ENCODE measurements around the gene TULP4.
"Not testable (repeated sequence)": the region's sequence is repeated elsewhere in the genome, so short reads cannot be mapped to it uniquely, and the experiment has no call there.

TULP4 gene

DNA sequence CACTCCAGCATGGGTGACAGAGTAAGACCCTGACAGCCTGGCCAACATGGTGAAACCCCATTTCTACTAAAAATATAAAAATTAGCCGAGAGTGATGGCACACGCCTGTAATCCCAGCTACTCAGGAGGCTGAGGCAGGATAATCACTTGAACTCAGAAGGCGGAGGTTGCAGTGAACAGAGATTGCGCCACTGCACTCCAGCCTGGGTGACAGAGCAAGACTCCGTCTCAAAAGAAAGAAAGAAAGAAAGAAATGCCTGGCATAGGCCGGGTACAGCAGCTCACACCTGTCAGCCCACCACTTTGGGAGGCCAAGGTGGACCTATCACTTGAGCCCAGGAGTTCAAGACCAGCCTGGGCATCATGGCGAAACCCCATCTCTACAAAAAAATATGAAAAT, 208.7 kb downstream of the TULP4 start:
- in situ Hi-C loops (cut with HindIII; ENCODE audit: low sequenced_read_pairs): not testable (repeated sequence)

DNA sequence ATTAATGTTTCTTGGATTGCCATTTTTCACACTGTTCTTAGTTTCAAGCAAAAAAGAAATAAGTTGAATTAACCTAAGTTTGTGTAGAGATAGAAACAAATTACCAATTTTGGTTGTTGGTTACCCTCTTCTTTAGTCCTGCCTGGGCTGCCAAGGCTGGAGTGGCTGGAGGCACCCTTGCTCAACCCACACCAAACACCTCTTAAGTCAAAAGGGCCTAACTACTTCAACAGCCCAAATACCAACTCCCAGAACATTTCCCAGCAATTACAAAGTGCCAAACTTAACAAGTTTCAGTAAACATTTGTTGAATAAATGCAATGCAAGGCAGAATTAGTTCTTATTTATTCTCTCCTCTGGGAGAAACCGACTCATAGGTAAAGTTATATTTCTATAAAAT, 209.5 kb downstream of the TULP4 start:
- in situ Hi-C loops (cut with HindIII; ENCODE audit: low sequenced_read_pairs): no loop called here

DNA sequence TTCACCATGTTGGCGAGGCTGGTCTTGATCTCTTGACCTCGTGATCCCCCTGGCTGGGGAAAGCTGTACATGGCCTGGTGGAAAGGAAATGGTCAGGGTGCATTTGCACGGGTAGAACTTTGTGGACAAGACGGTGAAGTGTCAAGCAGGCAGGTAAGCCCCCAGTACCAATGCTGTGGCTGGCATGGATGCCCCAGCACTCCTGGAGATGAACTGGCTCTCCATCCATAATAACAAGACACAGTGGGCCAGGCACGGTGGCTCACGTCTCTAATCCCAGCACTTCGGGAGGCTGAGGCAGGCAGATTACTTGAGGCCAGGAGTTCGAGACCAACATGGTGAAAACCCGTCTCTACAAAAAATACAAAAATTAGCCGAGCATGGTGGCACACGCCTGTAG, 210.4 kb downstream of the TULP4 start:
- in situ Hi-C loops (cut with HindIII; ENCODE audit: low sequenced_read_pairs): no loop called here

DNA sequence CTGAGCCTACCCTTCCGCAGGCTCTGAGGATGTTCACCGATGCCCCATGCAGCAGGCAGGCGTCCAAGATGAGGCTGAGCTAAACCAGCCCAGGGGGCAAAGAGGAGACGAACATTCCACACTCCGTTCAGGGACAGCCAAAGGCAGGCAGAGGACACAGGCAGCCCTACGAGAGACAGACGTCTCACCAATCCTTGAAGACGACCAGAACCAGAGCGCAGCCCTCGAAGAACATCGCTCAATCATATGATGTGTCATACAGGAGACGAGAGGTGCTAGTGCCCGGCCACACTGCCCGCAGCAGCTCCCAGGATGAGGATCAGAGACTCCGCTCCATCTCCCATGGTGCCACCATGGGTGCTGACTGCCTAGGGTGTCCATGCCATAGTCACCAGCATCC, 212.0 kb downstream of the TULP4 start:
- in situ Hi-C loops (cut with HindIII; ENCODE audit: low sequenced_read_pairs): no loop called here

DNA sequence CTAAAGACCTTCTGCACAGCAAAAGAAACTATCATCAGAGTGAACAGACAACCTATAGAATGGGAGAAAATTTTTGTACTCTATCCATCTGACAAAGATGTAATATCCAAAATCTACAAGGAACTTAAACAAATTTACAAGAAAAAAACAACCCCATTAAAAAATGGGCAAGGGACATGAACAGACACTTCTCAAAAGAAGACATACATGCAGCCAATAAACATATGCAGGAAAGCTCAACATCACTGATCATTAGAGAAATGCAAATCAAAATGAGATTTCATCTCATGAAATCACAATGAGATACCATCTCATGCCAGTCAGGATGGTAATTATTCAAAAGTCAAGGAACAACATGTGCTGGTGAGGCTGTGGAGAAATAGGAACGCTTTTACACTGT, 215.6 kb downstream of the TULP4 start:
- in situ Hi-C loops (cut with HindIII; ENCODE audit: low sequenced_read_pairs): not testable (repeated sequence)

DNA sequence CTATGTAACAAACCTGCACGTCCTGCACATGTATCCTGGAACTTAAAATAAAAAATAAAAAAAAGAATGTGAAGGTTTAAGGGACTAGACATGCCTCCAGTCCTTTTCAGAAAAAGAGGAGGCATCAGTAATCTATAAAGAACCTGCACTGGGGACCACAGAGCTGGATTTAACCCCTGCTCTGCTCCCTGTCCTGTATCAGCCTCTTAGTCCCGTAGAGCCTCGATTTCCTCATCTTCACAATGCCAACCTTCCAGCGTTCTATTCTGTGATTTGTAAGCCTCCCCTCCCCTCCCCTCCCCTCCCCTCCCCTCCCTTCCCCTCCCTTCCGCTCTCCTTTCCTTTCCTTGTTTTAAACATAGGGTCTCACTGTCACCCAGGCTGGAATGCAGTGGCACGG, 216.6 kb downstream of the TULP4 start:
- in situ Hi-C loops (cut with HindIII; ENCODE audit: low sequenced_read_pairs): no loop called here

DNA sequence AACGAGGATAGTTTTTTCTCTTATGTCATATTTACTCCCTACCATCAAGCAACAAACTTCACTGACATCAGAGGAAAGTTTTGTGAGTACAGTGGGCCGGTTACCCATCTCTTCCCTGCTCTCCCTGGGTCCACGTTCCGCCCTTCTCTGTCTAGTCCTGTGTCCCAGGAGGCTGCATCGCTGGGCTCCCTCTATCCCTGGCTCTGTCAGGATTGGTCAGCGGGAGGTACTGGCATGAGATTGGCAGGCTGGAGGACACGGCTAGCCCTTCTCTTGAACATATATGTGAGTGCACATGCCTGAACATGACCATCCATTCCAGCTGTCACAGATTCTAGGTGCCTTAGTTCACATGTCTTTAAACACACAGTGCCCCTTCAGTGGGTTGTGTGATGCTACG, 217.4 kb downstream of the TULP4 start:
- in situ Hi-C loops (cut with HindIII; ENCODE audit: low sequenced_read_pairs): no loop called here

DNA sequence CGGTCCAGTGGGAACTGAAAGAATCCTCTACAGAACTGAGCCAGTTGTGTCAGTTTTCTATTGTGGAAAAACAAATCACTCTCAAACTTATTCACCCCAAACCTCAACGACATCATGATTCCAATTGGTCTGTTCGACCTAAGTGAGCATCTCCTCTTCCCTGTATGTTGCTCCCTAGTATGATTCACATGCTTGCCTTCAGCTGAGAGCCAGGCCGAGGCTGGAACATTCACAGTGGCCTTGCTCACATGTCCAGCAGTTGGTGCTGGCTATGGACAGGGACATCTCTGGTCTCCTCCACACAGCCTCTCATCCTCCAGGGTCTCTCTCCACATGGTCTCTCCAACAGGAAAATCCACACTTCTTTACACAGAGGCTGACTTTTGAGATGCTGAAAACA, 219.3 kb downstream of the TULP4 start:
- in situ Hi-C loops (cut with HindIII; ENCODE audit: low sequenced_read_pairs): no loop called here

DNA sequence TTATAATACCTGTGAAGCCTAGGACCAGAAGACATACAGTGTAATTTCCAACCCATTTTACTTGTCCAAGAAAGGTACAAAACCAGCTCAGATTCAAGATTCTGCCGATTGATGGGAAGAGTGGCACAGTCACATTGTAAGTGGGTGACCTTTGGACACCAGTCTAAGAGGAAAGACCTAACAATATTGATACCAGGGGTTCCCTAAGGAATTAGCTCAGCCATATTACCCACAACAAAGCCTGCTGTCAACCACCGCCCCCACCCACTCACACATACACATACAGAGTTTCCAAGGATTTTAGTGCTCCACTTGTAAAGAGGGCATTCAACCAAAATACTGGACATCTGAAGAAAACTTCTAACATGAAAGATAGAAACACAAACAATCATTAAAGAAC, 219.7 kb downstream of the TULP4 start:
- in situ Hi-C loops (cut with HindIII; ENCODE audit: low sequenced_read_pairs): no loop called here

DNA sequence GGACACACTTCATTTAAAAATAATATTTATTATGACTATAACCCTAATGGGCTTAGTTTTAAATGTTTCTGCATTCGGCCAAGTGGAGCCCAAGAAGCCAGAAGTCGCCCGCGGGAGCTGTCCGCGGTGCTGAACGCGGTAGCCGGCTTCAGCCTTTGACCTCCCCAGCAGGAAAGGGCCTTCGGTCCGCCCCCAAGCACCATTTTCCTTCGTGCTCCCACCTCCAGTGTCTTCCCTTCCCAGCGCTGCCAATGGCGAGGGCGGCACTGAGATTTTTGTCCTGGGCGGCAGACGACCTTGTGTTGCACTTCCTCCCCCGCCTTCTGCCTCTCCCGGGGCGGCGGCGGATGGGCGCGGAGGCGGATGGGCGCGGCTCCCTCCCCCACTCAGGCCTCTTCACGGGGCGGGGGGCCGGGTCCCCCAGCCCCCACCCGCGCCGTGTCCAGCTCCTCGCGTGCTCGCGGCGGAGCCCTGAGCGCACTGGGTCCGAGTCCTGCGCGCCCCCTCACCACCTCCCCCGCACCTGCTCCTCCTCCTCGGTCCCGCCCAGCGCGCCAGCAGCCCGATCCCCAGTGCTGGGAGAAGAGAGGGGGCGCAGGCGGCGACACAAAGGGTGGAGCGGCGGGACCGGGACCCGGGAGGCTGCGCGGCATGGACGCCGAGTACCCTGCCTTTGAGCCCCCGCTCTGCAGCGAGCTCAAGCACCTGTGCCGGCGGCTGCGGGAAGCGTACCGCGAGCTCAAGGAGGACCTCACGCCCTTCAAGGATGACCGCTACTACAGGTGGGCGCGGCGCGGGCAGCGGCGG, 224.0 kb downstream of the TULP4 start:
- in situ Hi-C loops (cut with HindIII; ENCODE audit: low sequenced_read_pairs): no loop called here

DNA sequence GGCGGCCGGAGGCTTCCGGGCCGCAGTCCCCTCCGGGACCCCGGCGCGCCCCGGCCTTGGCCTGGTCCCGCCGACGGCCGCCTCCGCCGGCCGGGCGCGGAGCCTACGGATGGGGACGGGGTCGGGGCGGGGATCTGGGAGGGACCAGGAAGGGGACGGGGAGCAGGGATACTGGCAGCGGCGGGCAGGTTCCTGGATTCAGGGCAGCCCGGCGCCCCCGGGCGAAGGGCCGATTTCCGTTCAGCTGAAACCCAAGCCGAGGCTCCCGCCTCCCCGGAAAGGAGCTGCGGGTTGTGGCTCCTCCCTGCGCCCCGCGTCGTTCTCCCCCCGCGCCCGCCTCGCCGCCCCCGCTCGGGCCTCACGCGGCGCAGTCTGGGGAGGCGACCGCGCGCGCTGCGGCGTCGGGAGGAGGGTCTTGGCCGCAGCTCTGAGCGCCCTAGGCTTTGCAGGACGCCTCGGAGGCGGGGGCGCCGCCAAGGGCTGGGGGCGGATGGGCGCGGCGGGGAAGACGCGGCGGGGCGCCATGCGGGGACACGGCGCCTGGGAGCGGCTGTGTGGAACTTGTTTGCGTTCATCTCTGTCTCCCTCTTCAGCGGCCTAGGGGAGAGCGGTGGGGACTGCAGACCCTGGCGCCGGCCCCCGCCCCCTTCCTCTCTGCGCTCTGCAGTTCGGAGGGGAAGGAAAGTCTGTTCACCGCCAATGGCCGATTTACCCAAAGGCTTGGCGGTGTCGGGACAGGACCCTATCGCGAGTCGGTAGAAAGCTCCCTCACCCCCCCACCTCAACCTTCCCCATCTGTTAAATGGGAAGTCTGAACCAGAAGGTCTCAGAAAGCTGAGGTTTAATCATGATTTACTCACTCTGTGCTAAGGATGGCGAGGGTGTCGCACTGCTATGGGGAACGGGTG, 224.9 kb downstream of the TULP4 start:
- in situ Hi-C loops (cut with HindIII; ENCODE audit: low sequenced_read_pairs): no loop called here

DNA sequence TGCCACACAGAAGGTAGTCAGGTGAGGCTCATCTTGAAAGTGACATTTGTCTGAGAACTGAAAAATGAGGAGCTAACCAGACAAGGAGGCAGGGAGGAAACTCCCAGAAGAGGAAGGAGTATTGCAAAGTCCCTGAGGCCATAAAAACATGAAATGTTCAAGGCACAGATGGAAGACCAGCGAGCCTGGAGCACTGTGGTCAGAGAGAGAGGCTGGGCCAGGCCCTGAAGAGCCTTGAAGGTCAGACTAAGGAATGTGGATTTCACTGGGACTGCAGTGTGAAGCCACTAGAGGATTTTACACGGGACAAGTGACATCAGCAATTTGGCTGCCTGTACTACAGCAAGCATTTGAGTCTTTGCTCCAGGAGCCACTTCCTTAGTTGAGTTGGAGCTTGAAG, 226.5 kb downstream of the TULP4 start:
- in situ Hi-C loops (cut with HindIII; ENCODE audit: low sequenced_read_pairs): no loop called here

DNA sequence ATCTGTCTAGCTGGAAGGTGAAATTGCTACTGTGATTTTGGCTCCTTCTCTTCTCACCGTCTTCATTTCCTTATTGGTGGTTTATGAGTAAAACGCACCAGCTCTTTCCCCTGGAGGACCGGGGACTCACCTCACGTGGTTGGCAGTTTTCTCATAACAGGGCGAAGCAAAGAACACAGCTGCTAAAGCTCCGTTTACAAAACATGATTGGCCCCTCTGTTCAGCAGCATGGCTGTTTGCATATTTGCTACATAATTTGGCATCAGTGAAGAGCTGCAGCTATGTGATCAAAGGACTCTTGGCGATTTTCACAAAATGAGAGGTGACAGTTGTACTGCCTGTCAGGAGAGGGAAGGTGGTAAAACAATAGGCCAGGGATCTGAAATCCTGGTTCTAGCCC, 227.1 kb downstream of the TULP4 start:
- in situ Hi-C loops (cut with HindIII; ENCODE audit: low sequenced_read_pairs): no loop called here

DNA sequence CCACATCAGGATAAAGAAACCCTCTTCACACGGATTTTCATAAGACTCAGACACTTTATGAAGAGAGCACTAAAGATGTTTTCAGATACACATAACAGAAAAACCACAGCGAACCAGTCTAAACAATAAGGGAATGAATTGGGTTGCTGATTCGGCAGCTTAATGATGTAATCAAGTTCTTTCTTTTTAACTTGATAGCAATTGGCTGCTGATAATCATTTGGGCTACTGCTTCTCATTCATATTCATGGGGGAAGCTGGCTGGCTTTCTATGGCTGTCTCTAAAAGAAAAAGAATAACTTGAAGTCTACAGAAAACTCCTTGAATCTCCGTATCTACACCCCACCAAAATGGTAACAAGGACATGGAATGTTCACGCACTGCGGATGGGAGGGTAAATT, 227.6 kb downstream of the TULP4 start:
- in situ Hi-C loops (cut with HindIII; ENCODE audit: low sequenced_read_pairs): no loop called here

DNA sequence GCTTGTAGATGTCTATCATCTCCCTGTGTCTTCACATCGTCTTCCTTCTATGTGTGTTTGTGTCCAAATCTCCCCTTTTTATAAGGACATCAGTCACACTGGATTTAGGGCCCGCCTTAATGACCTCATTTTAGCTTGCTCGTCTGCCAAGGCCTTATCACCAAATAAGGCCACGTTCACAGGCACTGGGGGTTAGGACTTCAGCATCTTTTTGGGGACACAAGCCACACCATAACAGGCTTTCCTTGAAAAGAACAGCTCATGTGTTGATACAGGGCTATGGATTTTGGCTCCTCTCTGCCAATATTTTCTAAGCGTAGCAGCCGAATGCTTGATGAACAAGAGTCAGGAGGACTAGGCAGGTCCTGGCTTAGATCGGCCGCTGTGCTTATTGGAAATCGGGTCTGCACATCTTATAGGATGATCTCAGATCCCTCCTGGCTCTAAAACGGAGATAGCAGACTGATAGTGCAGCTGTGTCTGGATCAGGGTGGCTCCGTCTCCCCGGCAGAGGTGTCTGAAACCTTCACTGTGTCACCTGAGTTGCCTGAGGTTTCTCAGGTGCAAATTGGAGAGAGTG, 231.4 kb downstream of the TULP4 start:
- in situ Hi-C loops (cut with HindIII; ENCODE audit: low sequenced_read_pairs): no loop called here

DNA sequence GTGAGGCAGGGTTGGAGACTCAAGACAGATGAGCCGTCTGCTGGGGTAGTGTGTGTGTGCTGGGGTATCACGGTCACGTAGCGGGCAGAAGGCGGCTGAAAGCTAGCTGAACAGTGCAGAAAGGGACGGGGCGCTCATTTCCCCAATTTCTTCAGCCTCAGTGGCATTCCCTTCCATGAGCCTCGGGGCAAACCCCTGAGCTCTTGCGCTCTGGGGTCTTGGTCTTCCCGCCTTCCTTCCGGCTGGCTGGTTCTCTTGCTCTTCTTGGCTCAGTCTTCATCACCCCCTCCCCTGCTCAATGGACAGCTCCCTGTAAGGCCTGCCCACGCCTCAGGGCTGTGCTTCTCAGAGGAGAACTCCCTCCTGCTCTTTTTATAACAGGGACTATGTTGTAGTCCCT, 232.2 kb downstream of the TULP4 start:
- in situ Hi-C loops (cut with HindIII; ENCODE audit: low sequenced_read_pairs): no loop called here

DNA sequence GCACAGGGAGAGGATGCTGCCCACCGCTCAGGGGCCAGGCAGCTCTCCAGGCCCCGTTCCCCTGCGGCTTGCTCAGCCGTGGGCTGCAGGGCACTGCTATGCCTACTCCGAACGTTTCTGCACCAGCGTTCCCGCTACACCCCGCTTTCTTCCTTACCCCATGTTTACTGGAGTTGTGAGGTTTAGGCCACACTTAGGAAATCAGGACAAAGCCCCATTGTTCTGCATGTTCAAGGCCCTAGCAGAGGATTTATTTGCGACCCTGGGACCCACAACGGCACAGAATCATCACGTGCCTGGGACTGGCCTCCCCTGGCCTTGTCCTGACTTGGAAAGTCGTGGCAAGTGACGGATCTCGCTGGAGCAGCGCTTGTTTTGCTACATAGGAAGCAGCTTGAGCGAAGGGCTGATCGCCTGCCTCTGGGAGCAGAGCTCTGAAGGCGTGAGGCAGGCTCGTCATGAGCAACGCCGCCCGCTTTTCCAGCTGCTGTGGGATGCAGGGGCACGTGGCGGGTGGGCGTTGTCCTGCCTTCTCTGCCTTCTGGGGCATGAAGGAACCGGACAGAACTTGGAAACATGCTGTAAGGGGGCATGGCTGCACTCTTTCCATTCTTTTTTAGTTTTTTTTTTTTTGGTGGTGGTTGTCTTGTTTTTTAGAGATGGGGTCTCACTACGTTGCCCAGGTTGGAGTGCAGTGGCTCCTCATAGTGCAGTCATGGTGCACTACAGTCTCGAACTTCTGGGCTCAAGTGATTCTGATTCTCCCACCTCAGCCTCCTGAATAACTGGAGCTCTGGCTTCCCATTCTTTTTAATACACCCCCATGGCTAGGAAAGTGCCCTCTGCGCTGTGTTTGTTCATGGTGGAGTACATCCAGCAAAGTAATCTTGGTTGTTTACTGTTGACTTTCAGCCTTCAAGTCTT, 233.0 kb downstream of the TULP4 start:
- in situ Hi-C loops (cut with HindIII; ENCODE audit: low sequenced_read_pairs): no loop called here

DNA sequence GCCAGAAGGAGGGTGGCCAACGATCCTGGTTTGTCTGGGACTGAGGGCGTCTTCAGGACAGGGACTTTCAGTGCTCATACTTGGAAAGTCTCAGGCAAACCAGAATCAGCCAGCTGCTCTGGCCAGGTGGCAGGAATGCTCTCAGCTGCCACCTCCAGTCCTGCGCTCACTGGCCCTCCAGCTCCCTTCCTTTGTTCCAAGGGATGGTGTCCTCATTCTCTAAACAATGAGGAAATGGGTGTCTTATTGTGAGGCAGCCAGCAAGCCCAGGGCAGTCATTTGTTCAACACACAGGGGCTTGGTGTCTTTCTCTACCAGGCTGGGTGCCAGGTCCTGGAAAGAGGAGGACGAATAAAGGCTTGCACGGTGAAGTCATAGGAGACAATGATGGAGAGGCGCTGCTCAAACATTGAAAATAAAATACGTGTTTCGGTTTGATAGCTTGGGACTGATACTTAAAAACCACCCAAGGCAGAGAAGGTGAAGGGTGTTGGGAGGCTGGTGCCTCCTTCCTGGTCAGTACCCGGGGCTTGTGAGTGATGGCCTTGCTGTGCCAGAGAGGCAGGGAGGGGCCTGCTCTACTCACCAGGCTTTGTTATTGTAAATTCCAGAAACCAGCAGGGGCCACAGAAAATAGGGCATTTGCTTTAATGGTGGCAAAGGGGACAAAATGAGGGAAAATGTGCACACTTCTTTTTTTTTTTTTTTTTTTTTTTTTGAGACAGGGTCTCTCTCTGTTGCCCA, 236.3 kb downstream of the TULP4 start:
- in situ Hi-C loops (cut with HindIII; ENCODE audit: low sequenced_read_pairs): no loop called here

DNA sequence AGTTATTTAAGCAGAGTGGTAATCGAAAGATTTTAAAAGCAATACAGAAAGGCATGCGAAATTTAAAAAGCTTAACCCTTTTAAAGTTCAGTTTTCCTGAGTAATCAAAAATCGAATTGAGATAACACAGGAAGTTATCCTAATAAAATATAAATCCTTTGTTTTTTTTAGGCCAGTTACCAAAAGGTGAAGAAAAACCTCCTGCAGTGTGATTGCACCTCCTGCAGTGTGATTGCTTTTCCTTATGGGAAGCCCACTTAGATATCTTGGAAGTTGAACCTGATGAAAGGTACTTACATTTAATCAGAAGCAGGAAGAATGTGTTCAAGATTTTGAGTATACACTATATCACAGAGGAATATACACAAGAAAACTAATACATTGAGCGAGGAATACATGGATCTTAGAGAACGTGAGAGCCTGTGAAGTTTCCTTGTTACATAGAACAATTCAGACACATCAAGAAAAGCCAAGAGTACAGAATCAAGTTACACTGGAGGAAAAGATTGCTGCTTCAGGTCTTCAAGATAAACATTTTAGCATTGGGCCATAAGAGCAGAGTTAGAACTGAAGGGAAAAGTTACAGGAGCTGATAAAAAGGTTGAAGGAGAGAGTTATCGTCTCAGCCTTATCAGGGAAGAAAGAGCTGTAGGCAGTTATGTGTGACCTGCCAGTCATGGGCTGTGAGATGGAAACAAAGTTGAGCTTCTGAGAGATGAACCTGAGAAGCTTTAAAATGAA, 240.0 kb downstream of the TULP4 start:
- in situ Hi-C loops (cut with HindIII; ENCODE audit: low sequenced_read_pairs): no loop called here

All from DLD1 (cell line).